ENCODE measurements around the gene PHF20.
A peak's percentile ranks its signal among the peaks of the same experiment; 100 is the strongest.
"Not testable (repeated sequence)": the region's sequence is repeated elsewhere in the genome, so short reads cannot be mapped to it uniquely, and the experiment has no call there.

The PHF20 gene

GRCh38 chr20:35888657-35889056 is 116.8 kb downstream of the PHF20 start:
- DNase-seq = no peak

- DNase-seq = no peak
These were observed 119.6 kb downstream of the PHF20 start for GRCh38 chr20:35891375-35891774.

- no peak for DNase-seq
These were observed 121.1 kb downstream of the PHF20 start for GRCh38 chr20:35892871-35893270.

GRCh38 chr20:35893942-35894341 is 122.1 kb downstream of the PHF20 start:
- DNase-seq = peak; percentile 16

GRCh38 chr20:35895516-35895915 is 123.7 kb downstream of the PHF20 start:
- DNase-seq = not testable (repeated sequence)

- DNase-seq = no peak
These were observed 127.2 kb downstream of the PHF20 start for GRCh38 chr20:35899064-35899463.

- DNase-seq = not testable (repeated sequence)
These were observed 129.4 kb downstream of the PHF20 start for GRCh38 chr20:35901230-35901629.

GRCh38 chr20:35901678-35902544 is 130.1 kb downstream of the PHF20 start:
- DNase-seq = no peak

- no peak for DNase-seq
These were observed 130.7 kb downstream of the PHF20 start for GRCh38 chr20:35902545-35902941.

GRCh38 chr20:35903843-35904242 is 132.0 kb downstream of the PHF20 start:
- DNase-seq = no peak

GRCh38 chr20:35904982-35905663 is 133.3 kb downstream of the PHF20 start:
- no peak for DNase-seq

- DNase-seq = no peak
These were observed 135.3 kb downstream of the PHF20 start for GRCh38 chr20:35907017-35907701.

GRCh38 chr20:35908007-35908406 is 136.2 kb downstream of the PHF20 start:
- no peak for DNase-seq

- DNase-seq = no peak
These were observed 137.4 kb downstream of the PHF20 start for GRCh38 chr20:35909176-35909575.

GRCh38 chr20:35909796-35910195 is 138.0 kb downstream of the PHF20 start:
- no peak for DNase-seq

GRCh38 chr20:35910254-35910653 is 138.4 kb downstream of the PHF20 start:
- DNase-seq = no peak

GRCh38 chr20:35912881-35913280 is 141.1 kb downstream of the PHF20 start:
- no peak for DNase-seq

GRCh38 chr20:35917077-35917476 is 145.3 kb downstream of the PHF20 start:
- DNase-seq = no peak

GRCh38 chr20:35918021-35918420 is 146.2 kb downstream of the PHF20 start:
- DNase-seq = no peak

- no peak for DNase-seq
These were observed 148.7 kb downstream of the PHF20 start for GRCh38 chr20:35920523-35920922.

- DNase-seq = no peak
These were observed 157.5 kb downstream of the PHF20 start for GRCh38 chr20:35929301-35929700.

GRCh38 chr20:35934050-35934449 is 162.2 kb downstream of the PHF20 start:
- DNase-seq = no peak

GRCh38 chr20:35939264-35939663 is 167.4 kb downstream of the PHF20 start:
- DNase-seq = no peak

- no peak for DNase-seq
These were observed 169.8 kb downstream of the PHF20 start for GRCh38 chr20:35941620-35942019.

Measured in stimulated activated CD4-positive, alpha-beta T cell treated with anti-CD3 and anti-CD28 coated beads, Interleukin-15, amount 100 ng/mL, for 24 hours (primary cell).